Erythroblast (primary cell): ENCODE measurements around the gene RASA3.

Experiments
- GATA1 ChIP-seq: IDR thresholded peaks from 2 replicates; pipeline ENCODE4 v1.6.1; 2011; ENCODE audit warnings: low read depth, mild to moderate bottlenecking, control low read depth, low read length, moderate library complexity
- POLR2A ChIP-seq: IDR thresholded peaks from 2 replicates; pipeline ENCODE4 v1.6.1; 2011; ENCODE audit warnings: mild to moderate bottlenecking, low read length

GRCh38 chr13:114089751-114090400, 42.5 kb downstream of the RASA3 start:
- TF ChIP-seq POLR2A (no peak), GATA1 (no peak)
